Testis (tissue), 3 donors: Measurements from ENCODE around the gene KRT39. TPM values are rescaled to one million over a fixed set of nuclear protein-coding genes. Genes with fewer than 3 reads are reported as not detected.

Source experiments
- DNase-seq: peaks from one replicate; pipeline ENCODE4 v3.0.0-alpha.2; 2019
- H3K27ac ChIP-seq, 2 donors: fragments of 200-600 bp; sonication (generic); one replicate each; pipeline ENCODE4 v1.5.1; 2019
- H3K27me3 ChIP-seq: fragments of 200-600 bp; sonication (generic); one replicate; pipeline ENCODE4 v1.5.1; 2019
- H3K36me3 ChIP-seq: fragments of 200-600 bp; sonication (generic); one replicate; pipeline ENCODE4 v1.5.1; 2017; ENCODE audit warnings: low read depth; ENCODE audit errors: missing control alignments
- H3K4me1 ChIP-seq: fragments of 200-600 bp; sonication (generic); one replicate; pipeline ENCODE4 v1.5.1; 2019
- H3K4me3 ChIP-seq, 2 donors: fragments of 200-600 bp; sonication (generic); one replicate each; pipeline ENCODE4 v1.5.1; 2017 to 2019
- H3K9me3 ChIP-seq: fragments of 200-600 bp; sonication (generic); one replicate; pipeline ENCODE4 v1.5.1; 2017
- POLR2A ChIP-seq: fragments of 450-650 bp; IDR thresholded peaks from one replicate; pipeline ENCODE4 v1.6.1; 2017; ENCODE audit warnings: antibody characterized with exemption, mild to moderate bottlenecking, moderate library complexity
- WGBS, 2 donors: methylation state at CpG; one replicate each; pipeline ENCODE4 v1.1.5; 2018; 5-methylcytosine and 5-hydroxymethylcytosine counted together
- intact Hi-C: fragments of 100-400 bp; cut with DNase I; formaldehyde crosslinking; loops from one replicate; pipeline ENCODE4 v1.15.1; 2023; ENCODE audit warnings: low total_unique reads
- polyA plus RNA-seq: library from polyadenylated mRNA; stranded (reverse); fragments of 350-450 nt; fragmentation: Illumina TruSeq; extraction: RNeasy Lipid Tissue Mini Kit (QIAGEN cat#74804); gene quantifications from one replicate; pipeline ENCODE4 v1.2.3, GENCODE V29; 2014; ENCODE audit warnings: low read depth, low replicate concordance; ENCODE audit not compliant: insufficient read depth
- total RNA-seq, 2 donors: library from RNA; depleted of rRNA; stranded (reverse); fragments of >200 nt; gene quantifications; one replicate each; pipeline ENCODE4 v1.2.3, GENCODE V29; 2016
- TF ChIP-seq, protein P1 (sequence below), 3 experiments: fragments of 450-650 bp in 2 of 3; fragments of 200-600 bp in 1 of 3; sonication (generic) in 1 of 3; IDR thresholded peaks; one replicate each; pipeline ENCODE4 v1.5.1; 2016 to 2019; ENCODE audit warnings: antibody characterized with exemption in 3 of 3, mild to moderate bottlenecking in 2 of 3, moderate library complexity in 1 of 3

Gene KRT39
- total and polyA plus RNA-seq, 3 donors from 2014 or later: not detected

DNA sequence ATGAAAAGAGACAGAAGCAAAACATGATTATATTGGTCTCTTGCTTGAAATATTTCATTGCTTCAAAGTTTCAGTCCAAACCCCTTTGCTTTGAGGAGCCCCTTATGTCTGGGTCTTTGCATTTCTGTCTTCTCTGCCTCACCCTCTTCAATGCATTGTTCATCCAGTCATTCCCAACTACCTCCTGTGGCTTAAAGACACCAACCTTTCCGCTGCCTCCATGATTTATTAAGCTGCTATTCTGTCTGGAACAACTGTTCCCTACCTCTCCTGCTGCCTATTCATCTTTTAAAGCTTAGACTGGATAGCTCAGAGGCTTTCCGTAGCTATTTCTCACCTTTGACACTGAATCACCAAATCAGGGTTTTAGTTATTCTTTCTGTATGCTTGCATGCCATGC lies 30.6 kb upstream of the KRT39 start:
- Histone ChIP-seq H3K9me3 (no peaks in the 10 kb centered on the region), H3K27me3 (no peaks in the 10 kb centered on the region), H3K4me1 (no peaks in the 10 kb centered on the region), H3K4me3 (no peak overlapping the region), H3K27ac (no peak overlapping the region), H3K36me3 (no peaks in the 10 kb centered on the region)
- intact Hi-C loops: no loop called here
- TF ChIP-seq, protein P1, sequence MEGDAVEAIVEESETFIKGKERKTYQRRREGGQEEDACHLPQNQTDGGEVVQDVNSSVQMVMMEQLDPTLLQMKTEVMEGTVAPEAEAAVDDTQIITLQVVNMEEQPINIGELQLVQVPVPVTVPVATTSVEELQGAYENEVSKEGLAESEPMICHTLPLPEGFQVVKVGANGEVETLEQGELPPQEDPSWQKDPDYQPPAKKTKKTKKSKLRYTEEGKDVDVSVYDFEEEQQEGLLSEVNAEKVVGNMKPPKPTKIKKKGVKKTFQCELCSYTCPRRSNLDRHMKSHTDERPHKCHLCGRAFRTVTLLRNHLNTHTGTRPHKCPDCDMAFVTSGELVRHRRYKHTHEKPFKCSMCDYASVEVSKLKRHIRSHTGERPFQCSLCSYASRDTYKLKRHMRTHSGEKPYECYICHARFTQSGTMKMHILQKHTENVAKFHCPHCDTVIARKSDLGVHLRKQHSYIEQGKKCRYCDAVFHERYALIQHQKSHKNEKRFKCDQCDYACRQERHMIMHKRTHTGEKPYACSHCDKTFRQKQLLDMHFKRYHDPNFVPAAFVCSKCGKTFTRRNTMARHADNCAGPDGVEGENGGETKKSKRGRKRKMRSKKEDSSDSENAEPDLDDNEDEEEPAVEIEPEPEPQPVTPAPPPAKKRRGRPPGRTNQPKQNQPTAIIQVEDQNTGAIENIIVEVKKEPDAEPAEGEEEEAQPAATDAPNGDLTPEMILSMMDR (IDR thresholded peaks at IDR 0.05): no peak
- TF ChIP-seq POLR2A: no peak
- no peak for DNase-seq
- 54 to 75% methylated on average over 2 of the region's 2 CpGs for WGBS, 2 donors

- H3K4me1 ChIP-seq: no peaks in the 10 kb centered on the region
- no peaks in the 10 kb centered on the region for H3K36me3 ChIP-seq
- H3K27me3 ChIP-seq: no peaks in the 10 kb centered on the region
- no peak overlapping the region for H3K27ac ChIP-seq
- intact Hi-C loops: no loop called here
- no peak for DNase-seq
- H3K4me3 ChIP-seq: no peak overlapping the region
- 84% methylated on average over 4 of the region's 4 CpGs for WGBS, 2 donors
- TF ChIP-seq, protein P1 (IDR thresholded peaks at IDR 0.05): no peak
- no peak for TF ChIP-seq POLR2A
- H3K9me3 ChIP-seq: no peaks in the 10 kb centered on the region
Observed at GRCh38 chr17:40996829-40997228, 30.1 kb upstream of the KRT39 start.

- no peak for DNase-seq
- intact Hi-C loops: no loop called here
- Histone ChIP-seq H3K27me3 (no peaks in the 10 kb centered on the region), H3K36me3 (no peaks in the 10 kb centered on the region), H3K9me3 (no peaks in the 10 kb centered on the region), H3K27ac (no peak overlapping the region), H3K4me3 (no peak overlapping the region), H3K4me1 (no peaks in the 10 kb centered on the region)
- 74 to 90% methylated on average over 1 of the region's 1 CpG for WGBS, 2 donors
- TF ChIP-seq, protein P1 (IDR thresholded peaks at IDR 0.05): no peak
- no peak for TF ChIP-seq POLR2A
Observed at GRCh38 chr17:40995116-40995515, 28.4 kb upstream of the KRT39 start.

DNA sequence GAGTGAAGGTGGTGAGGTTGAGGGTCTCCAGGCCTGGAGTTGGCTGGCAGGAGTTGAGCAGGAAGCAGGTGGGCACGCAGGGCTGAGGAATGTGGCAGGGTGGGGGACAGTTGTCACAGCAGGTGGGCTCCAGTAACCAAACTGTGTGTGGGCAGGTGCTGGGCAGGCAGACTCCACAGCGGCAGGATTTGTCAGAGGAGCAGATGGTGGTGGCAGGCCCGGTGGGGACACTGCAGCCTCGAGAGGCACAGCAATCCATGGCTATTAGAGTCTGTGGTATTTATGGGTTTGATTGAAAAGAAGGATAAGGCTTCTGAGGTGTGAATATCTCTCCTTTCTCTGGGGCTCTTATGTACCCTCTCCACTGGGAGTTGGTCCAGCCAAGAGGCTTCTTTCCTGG lies 27.1 kb upstream of the KRT39 start, which contains the start of gene KRTAP3-3:
Gene KRTAP3-3, minus strand, starts transcription at position 326 of the 400 bp plus-strand sequence. Its CDS starts 67 bp downstream, at position 259.
- 58 to 69% methylated on average over 3 to 4 of the region's 4 CpGs for WGBS, 2 donors

DNA sequence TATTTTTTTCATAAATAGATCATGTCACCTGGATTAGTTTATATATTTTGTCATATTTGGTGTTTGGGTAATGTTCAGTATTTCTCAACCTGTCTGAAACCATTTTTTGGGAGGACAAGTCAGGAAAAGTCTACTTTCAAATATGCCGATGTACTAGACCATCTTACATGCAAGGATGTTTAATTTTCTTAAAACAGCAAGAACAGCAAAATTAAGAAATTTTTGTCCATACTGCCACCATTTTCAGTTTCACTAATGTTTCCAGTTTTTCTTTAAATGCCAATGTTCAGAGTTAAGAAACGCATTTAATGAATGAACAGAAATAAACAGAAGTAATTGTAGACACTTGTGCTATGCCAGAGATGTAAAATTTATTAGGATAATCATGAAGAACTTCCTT lies 26.3 kb upstream of the KRT39 start:
- 94% methylated on average over 2 of the region's 2 CpGs for WGBS, 2 donors
- Histone ChIP-seq H3K4me3 (no peak overlapping the region), H3K4me1 (no peaks in the 10 kb centered on the region), H3K36me3 (no peaks in the 10 kb centered on the region), H3K9me3 (no peaks in the 10 kb centered on the region), H3K27ac (no peak overlapping the region), H3K27me3 (no peaks in the 10 kb centered on the region)
- no peak for DNase-seq
- intact Hi-C loops: no loop called here
- no peak for TF ChIP-seq POLR2A

More for the DNA sequence above, 27.1 kb upstream of the KRT39 start, which contains the start of gene KRTAP3-3:
- DNase-seq: no peak
- Histone ChIP-seq H3K4me3 (no peak within 1 kb of the TSS), H3K27me3 (no peaks in the 10 kb centered on the region), H3K36me3 (no peaks in the 10 kb centered on the region), H3K27ac (no peak within 1 kb of the TSS), H3K9me3 (no peaks in the 10 kb centered on the region), H3K4me1 (no peaks in the 10 kb centered on the region)
- intact Hi-C loops: no loop called here
- TF ChIP-seq, protein P1 (IDR thresholded peaks at IDR 0.05): no peak
- TF ChIP-seq POLR2A: no peak
